Mucosa of stomach (tissue), 1 donor: ENCODE results near the gene SBF1.
A peak's percentile ranks its signal among the peaks of the same experiment; 100 is the strongest.
"Not testable (repeated sequence)": the region's sequence is repeated elsewhere in the genome, so short reads cannot be mapped to it uniquely, and the experiment has no call there.

ENCODE experiments used
- H3K27me3 ChIP-seq: one replicate; pipeline ENCODE4 v1.7.0; 2013; ENCODE audit warnings: mild to moderate bottlenecking, low read length; ENCODE audit not compliant: control insufficient read depth, insufficient read depth
- H3K36me3 ChIP-seq: one replicate; pipeline ENCODE4 v1.7.0; 2013; ENCODE audit warnings: low read length; ENCODE audit not compliant: control insufficient read depth, insufficient read depth
- H3K4me1 ChIP-seq: one replicate; pipeline ENCODE4 v1.7.0; 2013; ENCODE audit warnings: mild to moderate bottlenecking, low read length; ENCODE audit not compliant: control insufficient read depth, insufficient read depth
- H3K4me3 ChIP-seq: one replicate; pipeline ENCODE4 v1.7.0; 2013; ENCODE audit warnings: low read length
- H3K9ac ChIP-seq: one replicate; pipeline ENCODE4 v1.7.0; 2013; ENCODE audit warnings: mild to moderate bottlenecking, low read length, moderate library complexity
- H3K9me3 ChIP-seq: one replicate; pipeline ENCODE4 v1.7.0; 2013; ENCODE audit warnings: mild to moderate bottlenecking, low read length, moderate library complexity; ENCODE audit not compliant: control insufficient read depth
- donor health status: Pancreatic carcinoma.

The SBF1 gene, protein sequence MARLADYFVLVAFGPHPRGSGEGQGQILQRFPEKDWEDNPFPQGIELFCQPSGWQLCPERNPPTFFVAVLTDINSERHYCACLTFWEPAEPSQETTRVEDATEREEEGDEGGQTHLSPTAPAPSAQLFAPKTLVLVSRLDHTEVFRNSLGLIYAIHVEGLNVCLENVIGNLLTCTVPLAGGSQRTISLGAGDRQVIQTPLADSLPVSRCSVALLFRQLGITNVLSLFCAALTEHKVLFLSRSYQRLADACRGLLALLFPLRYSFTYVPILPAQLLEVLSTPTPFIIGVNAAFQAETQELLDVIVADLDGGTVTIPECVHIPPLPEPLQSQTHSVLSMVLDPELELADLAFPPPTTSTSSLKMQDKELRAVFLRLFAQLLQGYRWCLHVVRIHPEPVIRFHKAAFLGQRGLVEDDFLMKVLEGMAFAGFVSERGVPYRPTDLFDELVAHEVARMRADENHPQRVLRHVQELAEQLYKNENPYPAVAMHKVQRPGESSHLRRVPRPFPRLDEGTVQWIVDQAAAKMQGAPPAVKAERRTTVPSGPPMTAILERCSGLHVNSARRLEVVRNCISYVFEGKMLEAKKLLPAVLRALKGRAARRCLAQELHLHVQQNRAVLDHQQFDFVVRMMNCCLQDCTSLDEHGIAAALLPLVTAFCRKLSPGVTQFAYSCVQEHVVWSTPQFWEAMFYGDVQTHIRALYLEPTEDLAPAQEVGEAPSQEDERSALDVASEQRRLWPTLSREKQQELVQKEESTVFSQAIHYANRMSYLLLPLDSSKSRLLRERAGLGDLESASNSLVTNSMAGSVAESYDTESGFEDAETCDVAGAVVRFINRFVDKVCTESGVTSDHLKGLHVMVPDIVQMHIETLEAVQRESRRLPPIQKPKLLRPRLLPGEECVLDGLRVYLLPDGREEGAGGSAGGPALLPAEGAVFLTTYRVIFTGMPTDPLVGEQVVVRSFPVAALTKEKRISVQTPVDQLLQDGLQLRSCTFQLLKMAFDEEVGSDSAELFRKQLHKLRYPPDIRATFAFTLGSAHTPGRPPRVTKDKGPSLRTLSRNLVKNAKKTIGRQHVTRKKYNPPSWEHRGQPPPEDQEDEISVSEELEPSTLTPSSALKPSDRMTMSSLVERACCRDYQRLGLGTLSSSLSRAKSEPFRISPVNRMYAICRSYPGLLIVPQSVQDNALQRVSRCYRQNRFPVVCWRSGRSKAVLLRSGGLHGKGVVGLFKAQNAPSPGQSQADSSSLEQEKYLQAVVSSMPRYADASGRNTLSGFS (N-terminal part only)

DNA sequence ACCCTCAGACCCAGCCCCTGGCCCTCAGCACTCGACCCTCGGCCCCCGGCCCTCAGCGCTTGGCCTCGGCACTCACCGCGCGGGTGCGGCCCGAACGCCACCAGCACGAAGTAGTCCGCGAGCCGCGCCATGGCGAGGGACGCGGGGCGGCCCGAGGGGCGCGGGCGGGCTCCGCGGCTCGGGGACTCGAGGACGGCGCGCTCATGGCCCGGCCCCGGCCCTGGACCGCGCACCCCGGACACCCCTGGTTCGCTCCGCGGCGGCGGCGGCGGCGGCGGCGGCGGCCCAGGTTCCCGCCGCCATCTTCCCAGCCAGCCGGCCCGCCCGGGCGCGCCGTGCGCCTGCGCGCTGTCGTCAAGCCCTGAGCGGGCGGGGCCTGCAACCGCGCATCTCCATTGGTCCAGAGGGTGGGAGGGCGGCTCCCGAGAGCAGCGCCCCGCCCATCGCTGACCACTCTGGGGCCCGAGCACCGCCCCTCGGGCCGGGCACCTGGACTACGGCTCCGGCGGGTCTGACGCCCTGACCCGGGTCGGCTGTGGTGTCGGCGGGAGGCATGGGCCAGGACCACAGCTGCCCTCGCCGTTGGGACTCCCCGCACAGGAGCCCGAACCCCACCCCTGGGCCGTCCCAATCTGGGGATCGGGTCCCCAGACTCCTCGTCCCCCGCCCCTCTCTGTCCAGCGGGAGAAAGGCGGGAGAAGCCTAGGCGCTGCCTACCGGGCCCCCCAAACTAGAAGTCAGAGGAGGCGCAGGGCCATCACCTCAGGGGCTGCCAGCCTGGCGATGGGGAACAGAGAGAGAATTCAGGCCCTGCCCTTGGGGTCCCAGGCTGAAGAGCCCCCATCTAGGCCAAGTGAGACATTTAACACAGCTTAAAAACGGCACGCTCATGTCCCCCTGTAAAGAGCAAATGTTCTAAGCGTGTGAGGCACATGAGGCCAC is at the start of gene SBF1:
TSS of gene SBF1 (minus strand) at position 326 of the 942 bp plus-strand sequence. CDS start at position 131, 195 bp downstream.
- Histone ChIP-seq H3K4me1 (peaks cover 47% of the 10 kb centered on the region), H3K9ac (peak within 1 kb of the TSS; percentile 83), H3K27me3 (peaks cover 3% of the 10 kb centered on the region)

DNA sequence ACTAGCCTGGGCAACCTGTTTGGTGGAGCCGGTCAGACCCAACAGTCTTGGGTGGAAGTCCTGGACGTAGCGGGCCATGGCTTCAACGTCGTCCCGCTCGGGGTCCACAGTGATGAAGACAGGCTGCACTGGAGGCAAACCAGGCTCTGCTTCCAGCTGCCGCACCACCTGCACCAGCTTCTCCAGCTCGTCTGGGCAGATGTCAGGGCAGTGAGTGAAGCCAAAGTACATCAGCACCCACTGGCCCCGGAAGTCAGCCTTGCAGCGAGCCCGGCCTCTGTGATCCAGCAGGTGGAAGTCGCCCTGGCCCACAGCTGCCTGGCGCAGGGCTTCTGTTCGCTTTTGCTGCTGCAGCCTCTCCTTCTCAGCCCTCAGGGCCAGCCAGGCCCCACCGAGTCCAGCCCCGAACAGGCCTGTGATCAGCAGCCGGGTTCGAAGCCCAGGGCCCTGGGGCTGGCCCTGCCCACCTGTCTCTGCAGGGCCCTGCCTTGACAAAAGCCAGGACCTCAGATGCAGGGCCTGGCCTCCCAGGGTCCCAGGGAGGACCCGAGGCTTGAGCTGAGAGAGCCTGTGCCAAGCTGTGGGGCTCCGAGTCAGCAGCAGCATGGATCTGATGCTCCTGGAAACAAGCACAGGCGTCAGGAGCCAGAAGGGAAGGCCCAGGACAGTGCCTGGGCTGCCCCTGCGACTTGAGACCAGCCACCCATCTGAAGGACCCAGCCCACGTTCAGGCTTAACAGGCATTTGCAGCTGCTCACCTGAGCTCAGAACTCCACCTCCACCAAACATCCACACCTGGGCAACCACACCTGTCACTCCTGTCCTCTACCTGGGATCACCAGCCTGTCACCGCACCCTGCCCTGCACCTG is 49.2 kb upstream of the SBF1 start:
- peak overlapping the region; percentile 50 for H3K4me3 ChIP-seq
- no peaks in the 10 kb centered on the region for H3K9me3 ChIP-seq
- H3K36me3 ChIP-seq: peaks cover 19% of the 10 kb centered on the region
- H3K9ac ChIP-seq: peak overlapping the region; percentile 70
- peaks cover 36% of the 10 kb centered on the region for H3K4me1 ChIP-seq
- H3K27me3 ChIP-seq: no peaks in the 10 kb centered on the region

More for the DNA sequence above, at the start of gene SBF1:
- Histone ChIP-seq H3K9me3 (no peaks in the 10 kb centered on the region), H3K36me3 (no peaks in the 10 kb centered on the region), H3K4me3 (peak within 1 kb of the TSS; percentile 46)

GRCh38 chr22:50523458-50523805 is 48.6 kb upstream of the SBF1 start:
- H3K4me1 ChIP-seq: peaks cover 36% of the 10 kb centered on the region
- no peaks in the 10 kb centered on the region for H3K27me3 ChIP-seq
- no peak overlapping the region for H3K4me3 ChIP-seq
- H3K9me3 ChIP-seq: no peaks in the 10 kb centered on the region
- peaks cover 25% of the 10 kb centered on the region for H3K36me3 ChIP-seq
- no peak overlapping the region for H3K9ac ChIP-seq

GRCh38 chr22:50522806-50523438 is 48.1 kb upstream of the SBF1 start:
- peaks cover 36% of the 10 kb centered on the region for H3K4me1 ChIP-seq
- no peaks in the 10 kb centered on the region for H3K27me3 ChIP-seq
- no peak overlapping the region for H3K4me3 ChIP-seq
- H3K36me3 ChIP-seq: peaks cover 26% of the 10 kb centered on the region
- H3K9ac ChIP-seq: no peak overlapping the region
- no peaks in the 10 kb centered on the region for H3K9me3 ChIP-seq

DNA sequence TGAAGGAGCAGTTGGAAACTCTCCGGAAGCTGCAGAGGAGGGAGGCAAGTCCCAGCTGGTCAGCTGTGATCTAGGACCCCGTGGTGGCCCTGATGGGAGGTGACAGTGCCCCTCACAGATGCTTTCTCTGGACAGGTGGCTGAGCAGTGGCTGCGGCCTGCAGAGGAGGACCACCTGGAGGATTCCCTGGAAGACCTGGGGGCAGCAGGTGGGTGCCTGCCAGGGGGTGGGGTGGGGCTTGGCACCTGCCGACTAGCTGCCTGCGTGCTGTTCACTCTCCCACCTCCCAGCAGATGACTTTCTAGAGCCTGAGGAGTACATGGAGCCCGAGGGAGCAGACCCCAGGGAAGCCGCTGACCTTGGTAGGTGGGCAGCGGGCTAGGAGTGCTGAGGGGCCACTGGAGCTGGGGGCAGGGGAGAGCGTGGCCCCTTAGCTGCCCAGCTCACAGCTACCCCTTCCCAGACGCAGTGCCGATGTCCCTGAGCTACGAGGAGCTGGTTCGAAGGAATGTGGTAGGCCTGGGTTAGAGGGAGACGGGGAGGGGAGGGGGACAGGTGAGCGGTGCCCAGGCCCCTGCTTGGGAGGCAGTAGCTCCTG is 47.5 kb upstream of the SBF1 start:
- H3K9me3 ChIP-seq: no peaks in the 10 kb centered on the region
- H3K36me3 ChIP-seq: peaks cover 26% of the 10 kb centered on the region
- H3K4me1 ChIP-seq: peaks cover 34% of the 10 kb centered on the region
- H3K27me3 ChIP-seq: no peaks in the 10 kb centered on the region
- no peak overlapping the region for H3K4me3 ChIP-seq
- H3K9ac ChIP-seq: no peak overlapping the region

GRCh38 chr22:50521710-50522109 is 46.9 kb upstream of the SBF1 start:
- Histone ChIP-seq H3K36me3 (peaks cover 26% of the 10 kb centered on the region), H3K27me3 (no peaks in the 10 kb centered on the region), H3K9me3 (no peaks in the 10 kb centered on the region), H3K9ac (no peak overlapping the region), H3K4me3 (no peak overlapping the region), H3K4me1 (peaks cover 28% of the 10 kb centered on the region)

DNA sequence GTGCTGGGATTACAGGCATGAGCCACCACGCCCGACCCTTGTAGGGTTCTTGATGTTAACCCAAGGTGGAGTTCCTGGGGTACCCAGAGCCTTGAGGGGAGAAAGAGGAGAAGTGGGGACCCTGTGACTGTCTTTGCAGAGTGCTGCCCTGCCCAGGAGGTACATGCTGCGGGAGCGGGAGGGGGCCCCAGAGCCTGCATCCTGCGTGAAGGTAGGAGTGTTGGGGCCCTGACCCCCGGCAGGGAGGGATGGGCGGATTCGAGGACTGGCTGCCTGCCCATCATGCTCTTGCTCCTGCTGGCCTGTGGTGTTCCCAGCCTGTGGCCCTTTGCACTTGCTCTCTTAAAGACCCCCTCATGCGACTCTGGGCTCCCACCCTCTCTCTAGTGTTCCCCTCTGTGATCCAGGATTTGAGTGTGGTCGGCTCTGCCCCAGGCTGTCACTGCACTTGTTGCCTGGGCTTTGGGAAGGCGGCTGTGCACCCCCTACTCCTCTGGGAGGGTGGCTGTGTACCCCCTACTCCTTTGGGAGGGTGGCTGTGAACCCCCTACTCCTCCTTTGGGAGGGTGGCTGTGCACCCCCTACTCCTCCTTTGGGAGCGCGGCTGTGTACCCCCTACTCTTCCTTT is 46.1 kb upstream of the SBF1 start:
- H3K27me3 ChIP-seq: no peaks in the 10 kb centered on the region
- H3K9me3 ChIP-seq: no peaks in the 10 kb centered on the region
- peaks cover 26% of the 10 kb centered on the region for H3K36me3 ChIP-seq
- no peak overlapping the region for H3K9ac ChIP-seq
- no peak overlapping the region for H3K4me3 ChIP-seq
- peaks cover 24% of the 10 kb centered on the region for H3K4me1 ChIP-seq

- H3K27me3 ChIP-seq, H3K4me3 ChIP-seq, H3K9ac ChIP-seq, H3K9me3 ChIP-seq: not testable (repeated sequence)
- peaks cover 26% of the 10 kb centered on the region for H3K36me3 ChIP-seq
- peaks cover 24% of the 10 kb centered on the region for H3K4me1 ChIP-seq
Measured at GRCh38 chr22:50520184-50520583, 45.3 kb upstream of the SBF1 start.

GRCh38 chr22:50519151-50519550 is 44.3 kb upstream of the SBF1 start:
- H3K9ac ChIP-seq: no peak overlapping the region
- H3K9me3 ChIP-seq: no peaks in the 10 kb centered on the region
- H3K4me3 ChIP-seq: no peak overlapping the region
- H3K27me3 ChIP-seq: no peaks in the 10 kb centered on the region
- peaks cover 14% of the 10 kb centered on the region for H3K4me1 ChIP-seq
- peaks cover 26% of the 10 kb centered on the region for H3K36me3 ChIP-seq
